AG04449 (cell line): Measurements from ENCODE around the gene CXCR2.
"Not testable (repeated sequence)": the region's sequence is repeated elsewhere in the genome, so short reads cannot be mapped to it uniquely, and the experiment has no call there.

Source experiments
- CTCF ChIA-PET: fragments of 350-600 bp; formaldehyde crosslinking; extraction: SDS; loops from one replicate; lab custom pipeline; 2021; ENCODE audit warnings: antibody characterized with exemption; lab: Yijun Ruan, JAX
- POLR2A ChIA-PET: fragments of 400-600, 350-600 bp; formaldehyde crosslinking; extraction: SDS; loops from one replicate; lab custom pipeline; 2020; ENCODE audit warnings: antibody characterized with exemption, inconsistent platforms; lab: Yijun Ruan, JAX
- DNase-seq: peaks from one replicate; pipeline ENCODE4 v3.0.0-alpha.2; 2010; ENCODE audit warnings: low read depth, low spot score
- H3K4me3 ChIP-seq: 2 replicates; pipeline ENCODE4 v1.5.1; 2011; ENCODE audit warnings: low read depth, mild to moderate bottlenecking, control low read depth, low read length
- CTCF ChIP-seq: IDR thresholded peaks from one replicate; pipeline ENCODE4 v1.5.1; 2011; ENCODE audit warnings: mild to moderate bottlenecking, moderate library complexity, low read length, control low read depth, inconsistent platforms; ENCODE audit not compliant: insufficient read depth; ENCODE audit errors: missing control alignments

CXCR2 gene

GRCh38 chr2:218095853-218096252 is 30.0 kb upstream of the CXCR2 start:
- DNase-seq: no peak
- TF ChIP-seq CTCF: no peak
- H3K4me3 ChIP-seq: no peak overlapping the region
- CTCF ChIA-PET: no interaction called here
- POLR2A ChIA-PET: no interaction called here

- no peak for DNase-seq
- ChIA-PET POLR2A (no interaction called here), CTCF (interaction anchor here (1.0 kb wide), 1 partner anchor 70 kb away, joined by 3 read pairs; no protein-coding TSS in a partner anchor)
- TF ChIP-seq CTCF: no peak
- no peak overlapping the region for H3K4me3 ChIP-seq
These were observed 27.9 kb upstream of the CXCR2 start for GRCh38 chr2:218097975-218098374.

GRCh38 chr2:218108834-218109233 is 17.0 kb upstream of the CXCR2 start:
- not testable (repeated sequence) for H3K4me3 ChIP-seq, DNase-seq
- ChIA-PET CTCF (interaction anchor here (1.4 kb wide), 1 partner anchor 59 kb away, joined by 4 read pairs; no protein-coding TSS in a partner anchor), POLR2A (interaction anchor here (0.6 kb wide), 1 partner anchor 13 kb away, joined by 3 read pairs; no protein-coding TSS in a partner anchor)

- DNase-seq, H3K4me3 ChIP-seq: not testable (repeated sequence)
- CTCF ChIA-PET: interaction anchor here (1.0 kb wide), 1 partner anchor 87 kb away, joined by 3 read pairs; no protein-coding TSS in a partner anchor
- POLR2A ChIA-PET: interaction anchor here (0.7 kb wide), 1 partner anchor 13 kb away, joined by 3 read pairs; no protein-coding TSS in a partner anchor
These were observed 4.0 kb upstream of the CXCR2 start for GRCh38 chr2:218121789-218122188.

GRCh38 chr2:218122286-218122685 is 3.5 kb upstream of the CXCR2 start:
- DNase-seq, H3K4me3 ChIP-seq, POLR2A ChIA-PET: not testable (repeated sequence)
- CTCF ChIA-PET: interaction anchor here (1.0 kb wide), 1 partner anchor 88 kb away, joined by 3 read pairs; no protein-coding TSS in a partner anchor

GRCh38 chr2:218123986-218124385 is 1.8 kb upstream of the CXCR2 start:
- ChIA-PET CTCF (no interaction called here), POLR2A (no interaction called here)
- H3K4me3 ChIP-seq: no peak overlapping the region
- no peak for DNase-seq
- no peak for TF ChIP-seq CTCF

GRCh38 chr2:218125095-218125494 is 733 bp upstream of the CXCR2 start:
- CTCF ChIA-PET: no interaction called here
- no peak for DNase-seq
- no peak for TF ChIP-seq CTCF
- H3K4me3 ChIP-seq: no peak overlapping the region
- POLR2A ChIA-PET: no interaction called here

- ChIA-PET CTCF (interaction anchor here (0.9 to 1.6 kb wide), 2 partner anchors 28 to 41 kb away, joined by 3 to 4 read pairs; no protein-coding TSS in a partner anchor), POLR2A (no interaction called here)
- no peak overlapping the region for H3K4me3 ChIP-seq
- TF ChIP-seq CTCF: no peak
- no peak for DNase-seq
These were observed 2.2 kb downstream of the CXCR2 start for GRCh38 chr2:218127929-218128455.
